GM12891 (cell line): ENCODE measurements around the gene PRUNE2.

Source experiments
- POLR2A ChIP-seq: IDR thresholded peaks from 2 replicates; pipeline ENCODE4 v1.6.1; 2011; ENCODE audit warnings: low read depth, low read length, control low read depth
- POLR2AphosphoS5 ChIP-seq: IDR thresholded peaks from 2 replicates; pipeline ENCODE4 v1.6.1; 2011; ENCODE audit warnings: low read depth, low read length, control low read depth
- POU2F2 ChIP-seq: IDR thresholded peaks from 2 replicates; pipeline ENCODE4 v1.6.1; 2011; ENCODE audit warnings: low read depth, mild to moderate bottlenecking, control low read depth, low read length, moderate library complexity
- SPI1 ChIP-seq: IDR thresholded peaks from 2 replicates; pipeline ENCODE4 v1.6.1; 2011; ENCODE audit warnings: low read depth, low read length, control low read depth
- TAF1 ChIP-seq: IDR thresholded peaks from 2 replicates; pipeline ENCODE4 v1.6.1; 2011; ENCODE audit warnings: low read depth, low read length, control low read depth

- TF ChIP-seq POLR2AphosphoS5: no peak
- no peak for TF ChIP-seq POLR2A
- TF ChIP-seq TAF1: no peak
- TF ChIP-seq SPI1: no peak
- no peak for TF ChIP-seq POU2F2
Observed at GRCh38 chr9:76697554-76697953, 208.4 kb downstream of the PRUNE2 start.
